DMS79 treated with DMSO at 0.1 percent for 48 hours (cell line): ENCODE results near the gene RAB4A.
"Not testable (repeated sequence)": the region's sequence is repeated elsewhere in the genome, so short reads cannot be mapped to it uniquely, and the experiment has no call there.

Experiments
- DNase-seq: peaks from one replicate; lab custom pipeline; 2025; lab: John Stamatoyannopoulos, UW

RAB4A gene

GRCh38 chr1:229272164-229273158 is 1.6 kb downstream of the RAB4A start:
- no peak for DNase-seq

GRCh38 chr1:229273507-229274232 is 2.8 kb downstream of the RAB4A start:
- no peak for DNase-seq

- no peak for DNase-seq
These were observed 4.1 kb downstream of the RAB4A start for GRCh38 chr1:229275005-229275404.

DNA sequence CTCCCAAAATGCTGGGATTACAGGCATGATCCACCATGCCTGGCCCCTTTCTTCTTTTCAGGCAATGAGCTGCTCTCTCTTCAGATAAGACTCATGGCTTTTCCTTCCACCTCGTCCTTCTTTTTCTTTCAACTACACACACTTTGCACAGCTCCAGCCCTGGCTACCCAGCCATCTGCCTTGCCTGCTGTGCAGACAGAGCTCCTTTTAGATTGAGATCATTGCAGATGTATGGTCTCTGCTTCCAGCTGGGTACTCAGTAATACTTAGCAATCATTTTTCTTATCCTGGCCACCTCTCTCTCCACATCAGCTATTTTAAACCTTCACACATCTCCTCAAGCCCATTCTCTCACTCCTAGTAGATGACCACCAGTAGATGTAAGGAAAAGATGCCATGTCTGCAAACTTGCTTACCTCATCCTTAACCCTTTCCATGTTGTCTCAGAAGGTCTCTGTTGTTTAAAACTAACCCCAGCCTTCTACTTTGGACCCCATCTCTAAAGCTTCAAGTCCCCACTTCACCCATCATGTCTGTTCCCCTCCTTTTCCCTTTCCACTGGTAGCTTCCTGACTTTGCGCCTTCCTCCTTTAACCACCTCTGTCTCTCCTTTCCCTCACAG is 7.3 kb downstream of the RAB4A start:
- DNase-seq = no peak

DNA sequence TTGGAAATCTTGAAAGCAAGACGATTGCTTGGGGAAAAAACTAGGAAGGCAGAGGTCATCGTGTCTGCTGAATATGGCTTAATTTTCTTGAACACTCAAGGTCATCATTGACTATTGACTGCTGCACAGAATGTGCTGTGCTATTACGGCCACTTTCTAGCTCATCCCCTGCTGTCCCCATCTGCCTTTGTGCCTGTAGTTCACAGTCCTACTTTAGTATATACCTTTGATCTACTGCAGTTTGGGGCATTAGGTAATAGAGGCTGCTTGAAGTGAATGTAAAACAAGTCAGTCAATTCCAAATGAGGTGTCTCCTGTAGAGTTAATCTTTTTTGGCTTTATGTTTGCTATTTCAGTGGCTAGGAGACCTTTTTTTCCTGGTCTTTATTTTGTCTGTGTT is 8.3 kb downstream of the RAB4A start:
- no peak for DNase-seq

- no peak for DNase-seq
These were observed 9.3 kb downstream of the RAB4A start for GRCh38 chr1:229280037-229280828.

DNA sequence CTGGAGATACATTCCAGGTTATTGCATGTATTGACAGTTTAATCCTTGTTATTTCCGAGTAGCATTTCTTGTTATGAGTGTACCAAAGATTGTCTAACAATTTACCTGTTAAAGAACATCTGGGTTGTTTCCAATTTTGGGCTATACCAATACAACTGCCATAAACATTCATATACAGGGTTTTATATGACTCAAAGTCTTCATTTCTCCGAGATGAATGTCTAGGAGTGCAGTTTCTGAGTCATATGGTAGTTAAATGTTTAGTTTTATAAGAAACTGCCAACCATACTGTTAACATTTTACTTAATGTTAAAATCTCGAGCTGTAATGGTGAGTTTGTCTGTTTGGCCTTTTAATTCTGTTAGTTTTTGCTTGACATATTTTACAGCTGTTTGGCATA is 10.0 kb downstream of the RAB4A start:
- no peak for DNase-seq

DNA sequence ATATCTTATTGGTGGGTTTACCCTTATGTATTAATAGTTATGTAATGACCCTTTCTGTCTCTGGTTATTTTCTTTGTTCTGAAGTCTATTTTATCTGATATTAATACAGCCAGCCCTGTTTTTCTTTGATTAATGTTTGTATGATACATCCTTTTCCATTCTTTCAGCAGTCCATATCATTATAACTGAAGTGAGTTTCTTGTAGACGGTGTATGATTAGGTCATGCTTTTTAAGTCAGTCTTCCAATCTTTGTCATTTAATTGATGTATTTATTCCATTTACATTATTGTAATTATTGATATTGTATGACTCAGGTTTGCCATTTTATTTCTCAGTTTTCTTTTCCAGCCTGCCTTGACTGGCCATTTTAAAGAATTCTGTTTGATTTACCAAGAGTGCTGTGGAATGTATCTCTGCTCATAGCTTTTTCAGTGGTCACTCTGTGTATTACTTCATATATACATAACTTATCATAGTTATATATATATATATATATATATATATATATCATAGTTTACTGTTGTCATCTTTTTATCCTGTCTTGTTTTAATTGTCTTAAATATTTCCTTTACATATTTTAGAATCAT is 10.5 kb downstream of the RAB4A start:
- no peak for DNase-seq

DNA sequence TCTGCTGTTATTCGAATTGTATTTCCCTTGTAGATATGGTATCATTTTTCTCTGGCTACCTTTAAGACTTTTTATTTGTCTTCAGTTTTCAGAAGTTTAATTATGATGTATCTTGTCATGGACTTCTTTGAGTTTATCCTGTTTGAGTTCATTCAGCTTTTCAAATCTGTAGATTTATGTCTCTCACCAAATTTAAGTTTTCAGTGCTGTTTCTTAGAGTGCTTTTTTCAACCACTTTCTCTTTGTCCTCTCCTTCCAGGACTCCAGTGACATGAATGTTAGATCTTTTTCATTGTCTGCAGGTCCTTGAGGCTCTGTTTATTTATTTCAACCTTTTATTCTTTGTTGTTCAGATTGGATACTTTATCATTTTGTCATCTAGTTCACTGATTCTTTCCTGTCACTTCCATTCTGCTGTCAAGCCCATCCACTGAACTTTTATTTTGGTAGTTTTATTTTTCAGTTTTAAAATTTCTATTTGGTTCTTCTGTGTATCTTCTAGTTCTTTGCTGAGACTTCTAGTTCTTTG is 11.4 kb downstream of the RAB4A start:
- DNase-seq = no peak

- no peak for DNase-seq
These were observed 12.3 kb downstream of the RAB4A start for GRCh38 chr1:229283183-229283611.

DNA sequence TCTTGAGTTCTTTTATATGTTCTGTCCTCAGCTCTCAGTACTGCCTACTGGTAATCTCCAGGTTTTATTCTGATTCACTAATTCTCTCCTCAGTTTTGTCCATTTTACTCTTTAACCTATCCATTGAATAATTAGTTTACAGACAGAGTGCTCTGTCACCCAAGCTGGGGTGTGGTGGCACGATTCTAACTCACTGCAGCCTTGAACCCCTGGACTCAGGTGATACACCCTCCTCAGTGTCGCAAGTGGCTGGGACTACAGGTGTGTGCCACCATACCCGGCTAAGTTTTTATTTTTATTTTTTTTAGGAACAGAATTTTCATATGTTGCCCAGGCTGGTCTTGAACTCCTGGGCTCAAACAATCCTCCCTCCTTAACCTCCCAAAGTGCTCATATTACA is 14.0 kb downstream of the RAB4A start:
- no peak for DNase-seq

DNA sequence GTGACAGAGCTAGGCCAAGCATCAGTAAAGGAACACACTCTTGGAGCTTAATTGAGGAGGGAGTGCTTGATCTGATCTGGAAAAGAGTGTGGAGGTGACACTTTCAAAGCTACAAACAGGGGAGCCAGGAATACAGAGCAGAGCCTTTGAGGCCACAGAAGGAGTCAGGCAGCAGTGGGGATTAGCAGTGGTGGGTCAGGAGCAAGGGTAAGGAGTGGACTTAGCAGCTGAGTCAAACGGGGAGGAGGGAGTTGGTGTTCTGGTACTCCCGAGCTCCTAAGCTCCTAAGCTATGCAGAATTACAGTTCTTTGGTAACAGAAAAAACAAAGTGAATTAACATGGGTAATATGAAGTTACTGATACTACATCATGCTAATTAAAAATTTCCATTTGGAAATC is 14.5 kb downstream of the RAB4A start:
- DNase-seq = no peak

DNA sequence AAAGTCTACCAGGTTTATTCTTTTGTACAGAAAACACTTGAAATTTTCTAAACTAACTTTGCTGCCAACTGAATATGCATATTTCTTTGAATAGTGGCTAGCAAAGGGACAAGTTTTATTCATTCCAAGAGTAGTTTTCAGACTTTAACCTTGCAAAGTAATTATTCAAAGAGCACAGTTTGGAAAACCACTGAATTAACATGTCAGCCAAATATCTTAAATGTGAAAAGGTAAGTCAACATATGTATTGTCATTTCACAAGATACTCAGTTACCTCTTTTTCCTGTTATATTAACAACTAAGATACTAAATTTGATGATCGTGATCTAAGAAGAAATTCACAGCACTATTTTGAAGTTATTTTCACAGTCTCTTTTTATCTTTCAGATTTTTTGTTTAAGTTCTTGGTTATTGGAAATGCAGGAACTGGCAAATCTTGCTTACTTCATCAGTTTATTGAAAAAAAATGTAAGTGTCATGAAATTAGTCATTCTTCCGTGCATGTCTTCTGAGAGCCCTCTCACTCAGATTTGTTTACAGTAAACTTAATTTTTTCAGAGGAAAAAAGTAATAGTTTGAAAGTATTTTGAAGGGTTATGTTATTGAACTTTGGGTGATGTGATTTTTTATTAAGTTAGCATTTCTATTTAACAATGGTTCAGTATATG is 15.3 kb downstream of the RAB4A start:
- no peak for DNase-seq

DNA sequence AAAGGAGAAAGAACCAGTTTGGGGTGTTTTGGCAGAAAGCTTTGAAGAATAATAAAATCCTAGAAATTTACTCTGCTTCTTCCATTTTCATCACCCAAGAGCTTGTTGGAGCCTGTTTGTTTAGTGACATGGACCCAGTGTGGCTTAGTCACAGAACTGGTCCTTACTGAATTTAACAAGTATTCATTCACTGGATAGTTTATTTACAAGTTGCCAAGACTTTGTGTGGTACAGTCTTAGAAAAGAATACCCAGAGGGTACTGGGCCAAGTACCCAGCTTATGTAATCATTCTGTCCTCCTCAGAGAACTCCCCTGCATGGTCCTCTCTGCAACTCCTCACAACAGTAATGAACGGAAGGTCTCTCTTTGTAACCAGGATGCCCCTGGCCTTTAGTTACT is 16.4 kb downstream of the RAB4A start:
- DNase-seq = no peak

DNA sequence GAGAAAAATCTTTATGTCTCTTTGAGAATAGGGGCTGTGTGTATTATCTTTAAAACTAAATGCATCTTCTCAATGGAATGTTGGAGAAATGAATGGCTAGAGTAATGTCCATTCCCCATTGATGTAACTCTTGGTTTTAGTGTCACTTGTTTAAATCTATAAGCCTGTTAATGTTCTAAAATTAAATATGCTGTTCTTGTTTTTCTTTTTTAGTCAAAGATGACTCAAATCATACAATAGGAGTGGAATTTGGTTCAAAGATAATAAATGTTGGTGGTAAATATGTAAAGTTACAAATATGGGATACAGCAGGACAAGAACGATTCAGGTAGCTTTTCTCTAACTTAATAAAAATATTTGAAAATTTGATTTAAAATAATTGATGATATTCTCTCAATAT is 17.6 kb downstream of the RAB4A start:
- no peak for DNase-seq

GRCh38 chr1:229291686-229292085 is 20.8 kb downstream of the RAB4A start:
- not testable (repeated sequence) for DNase-seq

- no peak for DNase-seq
These were observed 22.8 kb downstream of the RAB4A start for GRCh38 chr1:229293528-229294204.

DNA sequence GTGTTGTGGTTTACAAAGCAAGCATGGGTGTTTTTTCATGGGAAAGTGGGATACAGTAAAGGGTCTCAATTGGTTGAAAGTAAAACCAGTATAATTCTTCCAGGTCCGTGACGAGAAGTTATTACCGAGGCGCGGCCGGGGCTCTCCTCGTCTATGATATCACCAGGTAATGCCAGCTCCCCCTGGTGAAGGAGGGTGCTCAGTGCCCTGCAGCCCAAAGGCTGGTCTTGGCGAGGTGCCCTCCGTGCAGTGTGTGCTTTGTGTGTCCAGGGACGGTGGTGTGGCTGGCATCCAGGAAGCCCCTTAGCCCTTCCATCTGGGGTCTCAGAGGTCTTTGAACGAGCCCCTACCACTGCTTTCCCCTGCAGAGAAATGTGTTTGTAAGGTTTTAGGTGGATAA is 24.8 kb downstream of the RAB4A start:
- no peak for DNase-seq

GRCh38 chr1:229296541-229296941 is 25.6 kb downstream of the RAB4A start:
- no peak for DNase-seq

GRCh38 chr1:229297746-229298145 is 26.8 kb downstream of the RAB4A start:
- DNase-seq = no peak
